Stomach smooth muscle (tissue), 2 donors: ENCODE measurements around the gene UTP14C.

Experiments used
- H3K27ac ChIP-seq: one replicate; pipeline ENCODE4 v1.7.0; 2013; ENCODE audit warnings: mild to moderate bottlenecking, low read length, inconsistent platforms
- H3K27me3 ChIP-seq, 2 donors: one replicate each; pipeline ENCODE4 v1.7.0; 2013; ENCODE audit warnings: low read length in 2 of 2; ENCODE audit not compliant: insufficient read depth in 2 of 2, control insufficient read depth in 1 of 2
- H3K36me3 ChIP-seq, 2 donors: one replicate each; pipeline ENCODE4 v1.7.0; 2013; ENCODE audit warnings: low read length in 2 of 2; ENCODE audit not compliant: control insufficient read depth in 2 of 2, insufficient read depth in 2 of 2
- H3K4me1 ChIP-seq: one replicate; pipeline ENCODE4 v1.7.0; 2013; ENCODE audit warnings: low read length; ENCODE audit not compliant: control insufficient read depth, insufficient read depth
- H3K4me3 ChIP-seq, 2 donors: one replicate each; pipeline ENCODE4 v1.7.0; 2013; ENCODE audit warnings: low read length in 2 of 2
- H3K9ac ChIP-seq, 2 donors: one replicate each; pipeline ENCODE4 v1.7.0; 2013; ENCODE audit warnings: low read length in 2 of 2, mild to moderate bottlenecking in 1 of 2
- H3K9me3 ChIP-seq, 2 donors: one replicate each; pipeline ENCODE4 v1.7.0; 2013; ENCODE audit warnings: low read length in 2 of 2; ENCODE audit not compliant: control insufficient read depth in 2 of 2
- donor health status: healthy.
- donor health status: Pancreatic carcinoma.

Gene UTP14C

GRCh38 chr13:52004511-52005170 lies 19.9 kb upstream of the UTP14C start:
- H3K27me3 ChIP-seq: no peaks in the 10 kb centered on the region
- no peak overlapping the region for H3K9ac ChIP-seq
- no peak overlapping the region for H3K27ac ChIP-seq
- H3K9me3 ChIP-seq: no peaks in the 10 kb centered on the region
- H3K4me3 ChIP-seq: no peak overlapping the region
- no peaks in the 10 kb centered on the region for H3K36me3 ChIP-seq
- peaks cover 7% of the 10 kb centered on the region for H3K4me1 ChIP-seq

GRCh38 chr13:52005841-52006522 lies 18.5 kb upstream of the UTP14C start:
- Histone ChIP-seq H3K27ac (no peak overlapping the region), H3K4me3 (no peak overlapping the region)

GRCh38 chr13:52006523-52007245 lies 17.8 kb upstream of the UTP14C start:
- H3K4me3 ChIP-seq: no peak overlapping the region
- H3K4me1 ChIP-seq: peaks cover 8% of the 10 kb centered on the region
- H3K9ac ChIP-seq: no peak overlapping the region
- no peak overlapping the region for H3K27ac ChIP-seq
- H3K9me3 ChIP-seq: no peaks in the 10 kb centered on the region
- no peaks in the 10 kb centered on the region for H3K36me3 ChIP-seq
- no peaks in the 10 kb centered on the region for H3K27me3 ChIP-seq

More at GRCh38 chr13:52005841-52006522, 18.5 kb upstream of the UTP14C start:
- H3K4me1 ChIP-seq: peaks cover 3% of the 10 kb centered on the region
- H3K9me3 ChIP-seq: no peaks in the 10 kb centered on the region
- no peaks in the 10 kb centered on the region for H3K27me3 ChIP-seq
- no peaks in the 10 kb centered on the region for H3K36me3 ChIP-seq
- no peak overlapping the region for H3K9ac ChIP-seq

- Histone ChIP-seq H3K4me3 (no peak overlapping the region), H3K27ac (no peak overlapping the region)
Observed at GRCh38 chr13:52009946-52010345, 14.5 kb upstream of the UTP14C start.

GRCh38 chr13:52010890-52011631 lies 13.4 kb upstream of the UTP14C start, which contains the start of gene ATP7B:
Gene ATP7B, minus strand, starts transcription at chr13:52011450. Its CDS starts 113 bp downstream, at chr13:52011337.
- peak within 1 kb of the TSS; percentile 85 to 86 for H3K9ac ChIP-seq

More at GRCh38 chr13:52009946-52010345, 14.5 kb upstream of the UTP14C start:
- H3K9ac ChIP-seq: no peak overlapping the region
- no peaks in the 10 kb centered on the region for H3K9me3 ChIP-seq
- H3K4me1 ChIP-seq: peaks cover 9% of the 10 kb centered on the region
- no peaks in the 10 kb centered on the region for H3K36me3 ChIP-seq
- no peaks in the 10 kb centered on the region for H3K27me3 ChIP-seq

GRCh38 chr13:52011632-52012511 lies 12.6 kb upstream of the UTP14C start, which contains the start of gene ALG11:
Gene ALG11, plus strand, starts transcription at chr13:52012398. Its CDS starts 21 bp downstream, at chr13:52012419.
- Histone ChIP-seq H3K36me3 (peaks cover 0 to 2% of the 10 kb centered on the region in 2 donors), H3K9ac (peak within 1 kb of the TSS; percentile 85 to 86), H3K9me3 (no peaks in the 10 kb centered on the region), H3K4me1 (peaks cover 9% of the 10 kb centered on the region), H3K27ac (peak within 1 kb of the TSS; percentile 25), H3K4me3 (peak within 1 kb of the TSS; percentile 94 to 99), H3K27me3 (no peaks in the 10 kb centered on the region)

More at GRCh38 chr13:52010890-52011631, 13.4 kb upstream of the UTP14C start, which contains the start of gene ATP7B:
- no peaks in the 10 kb centered on the region for H3K27me3 ChIP-seq
- peak within 1 kb of the TSS; percentile 25 for H3K27ac ChIP-seq
- H3K4me3 ChIP-seq: peak within 1 kb of the TSS; percentile 94 to 99
- no peaks in the 10 kb centered on the region for H3K9me3 ChIP-seq
- peaks cover 9% of the 10 kb centered on the region for H3K4me1 ChIP-seq
- no peaks in the 10 kb centered on the region for H3K36me3 ChIP-seq

GRCh38 chr13:52012512-52012836 lies 12.0 kb upstream of the UTP14C start:
- Histone ChIP-seq H3K27me3 (no peaks in the 10 kb centered on the region), H3K9me3 (no peaks in the 10 kb centered on the region), H3K9ac (peak overlapping the region; percentile 85 to 86), H3K4me1 (peaks cover 9% of the 10 kb centered on the region), H3K36me3 (peaks cover 0 to 3% of the 10 kb centered on the region in 2 donors), H3K27ac (peak overlapping the region; percentile 25), H3K4me3 (peak overlapping the region; percentile 94 to 99)

- no peak overlapping the region for H3K4me3 ChIP-seq
- H3K9ac ChIP-seq: no peak overlapping the region
- H3K36me3 ChIP-seq: peaks cover 16 to 18% of the 10 kb centered on the region in 2 donors
- no peak overlapping the region for H3K27ac ChIP-seq
- H3K4me1 ChIP-seq: peaks cover 5% of the 10 kb centered on the region
- no peaks in the 10 kb centered on the region for H3K9me3 ChIP-seq
- H3K27me3 ChIP-seq: no peaks in the 10 kb centered on the region
Observed at GRCh38 chr13:52016296-52016695, 8.2 kb upstream of the UTP14C start.

GRCh38 chr13:52020191-52020590 lies 4.3 kb upstream of the UTP14C start:
- Histone ChIP-seq H3K36me3 (peaks cover 27 to 32% of the 10 kb centered on the region in 2 donors), H3K4me3 (no peak overlapping the region)

More at GRCh38 chr13:52020191-52020590, 4.3 kb upstream of the UTP14C start:
- Histone ChIP-seq H3K9me3 (no peaks in the 10 kb centered on the region), H3K4me1 (no peaks in the 10 kb centered on the region), H3K27me3 (no peaks in the 10 kb centered on the region), H3K9ac (no peak overlapping the region), H3K27ac (no peak overlapping the region)
